DOHH2 (cell line): Measurements from ENCODE around the gene UMODL1.

Experiments used
- CTCF ChIP-seq: fragments of 200-600 bp; sonication (generic); IDR thresholded peaks from one replicate; pipeline ENCODE4 v1.5.1; 2014; ENCODE audit warnings: antibody characterized with exemption, mild to moderate bottlenecking, low read depth, low read length; ENCODE audit not compliant: poor library complexity, severe bottlenecking
- EZH2phosphoT487 ChIP-seq: fragments of 200-600 bp; sonication (generic); IDR thresholded peaks from 2 replicates; pipeline ENCODE4 v1.6.1; 2017; ENCODE audit warnings: borderline replicate concordance, mild to moderate bottlenecking, antibody characterized with exemption, low read length, moderate library complexity, mixed read lengths

- TF ChIP-seq CTCF (no peak), EZH2phosphoT487 (no peak)
Observed at GRCh38 chr21:42089093-42089631, 18.0 kb downstream of the UMODL1 start.
